Neural progenitor cell (in vitro differentiated cells): ENCODE data around the gene DNAJC5.

Experiments used
- CTCF ChIP-seq: fragments of 200-600 bp; sonication (generic); IDR thresholded peaks from 2 replicates; pipeline ENCODE4 v1.5.1; 2017; ENCODE audit warnings: antibody characterized with exemption, mild to moderate bottlenecking
- EZH2 ChIP-seq: fragments of 200-600 bp; sonication (generic); IDR thresholded peaks from 2 replicates; pipeline ENCODE4 v1.6.1; 2017; ENCODE audit warnings: antibody characterized with exemption, mild to moderate bottlenecking, moderate library complexity
- EZH2phosphoT487 ChIP-seq: fragments of 200-600 bp; sonication (generic); IDR thresholded peaks from 2 replicates; pipeline ENCODE4 v1.6.1; 2017; ENCODE audit warnings: antibody characterized with exemption

- no peak for TF ChIP-seq CTCF
- TF ChIP-seq EZH2 = no peak
- no peak for TF ChIP-seq EZH2phosphoT487
Measured at GRCh38 chr20:63977739-63978276, 82.9 kb downstream of the DNAJC5 start.
